KOPT-K1 (cell line): Measurements from ENCODE around the gene MC1R.
"Not testable (repeated sequence)": the region's sequence is repeated elsewhere in the genome, so short reads cannot be mapped to it uniquely, and the experiment has no call there.

ENCODE experiments used
- H3K27ac ChIP-seq: fragments of 200-600 bp; sonication (generic); 2 replicates; pipeline ENCODE4 v1.5.1; 2016; ENCODE audit warnings: antibody characterized with exemption, mild to moderate bottlenecking, low read depth, low read length; ENCODE audit not compliant: poor library complexity, severe bottlenecking
- H3K36me3 ChIP-seq: fragments of 200-600 bp; sonication (generic); 2 replicates; pipeline ENCODE4 v1.5.1; 2017; ENCODE audit warnings: antibody characterized with exemption, mild to moderate bottlenecking, low read length, moderate library complexity; ENCODE audit not compliant: insufficient read depth
- H3K9me3 ChIP-seq: fragments of 200-600 bp; sonication (generic); 2 replicates; pipeline ENCODE4 v1.5.1; 2017; ENCODE audit warnings: antibody characterized with exemption, low read length, mild to moderate bottlenecking; ENCODE audit not compliant: insufficient read depth, poor library complexity, severe bottlenecking

Gene MC1R

GRCh38 chr16:89934019-89934418 is 15.4 kb downstream of the MC1R start:
- not testable (repeated sequence) for H3K27ac ChIP-seq, H3K36me3 ChIP-seq, H3K9me3 ChIP-seq

GRCh38 chr16:89934611-89935553 is 16.2 kb downstream of the MC1R start:
- H3K36me3 ChIP-seq, result no peaks in the 10 kb centered on the region
- no peak overlapping the region for H3K27ac ChIP-seq
- H3K9me3 ChIP-seq, result no peaks in the 10 kb centered on the region

GRCh38 chr16:89935620-89936019 is 17.0 kb downstream of the MC1R start:
- H3K36me3 ChIP-seq, result not testable (repeated sequence)

GRCh38 chr16:89936034-89936433 is 17.4 kb downstream of the MC1R start:
- H3K36me3 ChIP-seq, result no peaks in the 10 kb centered on the region
- no peaks in the 10 kb centered on the region for H3K9me3 ChIP-seq
- H3K27ac ChIP-seq, result no peak overlapping the region

More at GRCh38 chr16:89935620-89936019, 17.0 kb downstream of the MC1R start:
- not testable (repeated sequence) for H3K9me3 ChIP-seq, H3K27ac ChIP-seq

GRCh38 chr16:89936508-89936907 is 17.8 kb downstream of the MC1R start:
- Histone ChIP-seq H3K27ac (no peak overlapping the region), H3K36me3 (no peaks in the 10 kb centered on the region)

GRCh38 chr16:89936981-89937380 is 18.3 kb downstream of the MC1R start:
- Histone ChIP-seq H3K36me3 (no peaks in the 10 kb centered on the region), H3K9me3 (no peaks in the 10 kb centered on the region), H3K27ac (no peak overlapping the region)

More at GRCh38 chr16:89936508-89936907, 17.8 kb downstream of the MC1R start:
- H3K9me3 ChIP-seq, result no peaks in the 10 kb centered on the region

GRCh38 chr16:89938175-89938885 is 19.7 kb downstream of the MC1R start:
- Histone ChIP-seq H3K36me3 (no peaks in the 10 kb centered on the region), H3K9me3 (no peaks in the 10 kb centered on the region), H3K27ac (no peak overlapping the region)

- no peaks in the 10 kb centered on the region for H3K9me3 ChIP-seq
- H3K36me3 ChIP-seq, result no peaks in the 10 kb centered on the region
- no peak overlapping the region for H3K27ac ChIP-seq
Measured at GRCh38 chr16:89944773-89945172, 26.1 kb downstream of the MC1R start.

- H3K9me3 ChIP-seq, result no peaks in the 10 kb centered on the region
- no peak overlapping the region for H3K27ac ChIP-seq
- no peaks in the 10 kb centered on the region for H3K36me3 ChIP-seq
Measured at GRCh38 chr16:89945654-89946053, 27.0 kb downstream of the MC1R start.

GRCh38 chr16:89946515-89946914 is 27.9 kb downstream of the MC1R start:
- no peaks in the 10 kb centered on the region for H3K9me3 ChIP-seq
- H3K27ac ChIP-seq, result no peak overlapping the region

GRCh38 chr16:89949121-89949742 is 30.6 kb downstream of the MC1R start:
- H3K27ac ChIP-seq, result no peak overlapping the region
- H3K36me3 ChIP-seq, result no peaks in the 10 kb centered on the region
- H3K9me3 ChIP-seq, result no peaks in the 10 kb centered on the region

More at GRCh38 chr16:89946515-89946914, 27.9 kb downstream of the MC1R start:
- no peaks in the 10 kb centered on the region for H3K36me3 ChIP-seq

GRCh38 chr16:89949756-89950155 is 31.1 kb downstream of the MC1R start:
- Histone ChIP-seq H3K27ac (no peak overlapping the region), H3K9me3 (no peaks in the 10 kb centered on the region), H3K36me3 (no peaks in the 10 kb centered on the region)

GRCh38 chr16:89951509-89951908 is 32.8 kb downstream of the MC1R start:
- no peaks in the 10 kb centered on the region for H3K9me3 ChIP-seq
- no peaks in the 10 kb centered on the region for H3K36me3 ChIP-seq
- no peak overlapping the region for H3K27ac ChIP-seq

- no peaks in the 10 kb centered on the region for H3K9me3 ChIP-seq
- H3K27ac ChIP-seq, result no peak overlapping the region
- H3K36me3 ChIP-seq, result no peaks in the 10 kb centered on the region
Measured at GRCh38 chr16:89952049-89952448, 33.4 kb downstream of the MC1R start.

- H3K9me3 ChIP-seq, result no peaks in the 10 kb centered on the region
- no peak overlapping the region for H3K27ac ChIP-seq
- no peaks in the 10 kb centered on the region for H3K36me3 ChIP-seq
Measured at GRCh38 chr16:89952551-89952950, 33.9 kb downstream of the MC1R start.
